DND-41 (cell line): ENCODE results near the gene MAP7D3.

Source experiments
- ATAC-seq: fragments of 200-7000 bp; cut with Tn5 transposase; 3 replicates; pipeline ENCODE4 v1.9.1; 2021; ENCODE audit warnings: low read depth; ENCODE audit not compliant: insufficient read depth
- DNase-seq: peaks from one replicate; pipeline ENCODE4 v3.0.0-alpha.2; 2020
- H2AFZ ChIP-seq: 2 replicates; pipeline ENCODE4 v1.6.0; 2012; ENCODE audit warnings: low read depth, low read length
- H3K27ac ChIP-seq: 2 replicates; pipeline ENCODE4 v1.5.1; 2012; ENCODE audit warnings: low read length, inconsistent platforms
- H3K27me3 ChIP-seq: fragments of 200-600 bp; sonication (generic); 2 replicates; pipeline ENCODE4 v1.6.0; 2012; ENCODE audit warnings: low read length, mild to moderate bottlenecking, inconsistent platforms; ENCODE audit not compliant: insufficient read depth, poor library complexity
- H3K36me3 ChIP-seq: 2 replicates; pipeline ENCODE4 v1.5.1; 2012; ENCODE audit warnings: low read length, inconsistent platforms; ENCODE audit not compliant: insufficient read depth
- H3K4me1 ChIP-seq: 2 replicates; pipeline ENCODE4 v1.5.1; 2012; ENCODE audit warnings: mild to moderate bottlenecking, low read length; ENCODE audit not compliant: insufficient read depth
- H3K4me2 ChIP-seq: 2 replicates; pipeline ENCODE4 v1.6.0; 2012; ENCODE audit warnings: mild to moderate bottlenecking, moderate library complexity, low read length, inconsistent platforms; ENCODE audit not compliant: insufficient read depth
- H3K4me3 ChIP-seq, 2 experiments: fragments of 200-600 bp in 1 of 2; shearing (Covaris generic) in 1 of 2; 2 replicates each; pipeline ENCODE4 v1.5.1; 2012 to 2016; ENCODE audit warnings: inconsistent platforms in 2 of 2, low read length in 2 of 2, mild to moderate bottlenecking in 2 of 2, low read depth in 1 of 2, moderate library complexity in 1 of 2
- H3K79me2 ChIP-seq: 2 replicates; pipeline ENCODE4 v1.6.0; 2012; ENCODE audit warnings: low read length, inconsistent platforms; ENCODE audit not compliant: insufficient read depth
- H3K9ac ChIP-seq: 2 replicates; pipeline ENCODE4 v1.6.0; 2012; ENCODE audit warnings: low read depth, mild to moderate bottlenecking, inconsistent platforms, low read length, moderate library complexity
- H3K9me3 ChIP-seq: 2 replicates; pipeline ENCODE4 v1.5.1; 2012; ENCODE audit warnings: low read length, moderate library complexity, mild to moderate bottlenecking, inconsistent platforms; ENCODE audit not compliant: insufficient read depth, severe bottlenecking
- H4K20me1 ChIP-seq: 2 replicates; pipeline ENCODE4 v1.6.0; 2012; ENCODE audit warnings: low read length; ENCODE audit not compliant: insufficient read depth
- CTCF ChIP-seq: IDR thresholded peaks from 2 replicates; pipeline ENCODE4 v1.5.1; 2012; ENCODE audit warnings: borderline replicate concordance, low read length, moderate library complexity, mild to moderate bottlenecking; ENCODE audit not compliant: poor library complexity, severe bottlenecking; ENCODE audit errors: extremely low read depth
- EZH2 ChIP-seq: IDR thresholded peaks from 3 replicates; pipeline ENCODE4 v1.6.1; 2012; ENCODE audit warnings: borderline replicate concordance, low read depth, mild to moderate bottlenecking, moderate library complexity, low read length, inconsistent platforms; ENCODE audit not compliant: severe bottlenecking

MAP7D3 gene

DNA sequence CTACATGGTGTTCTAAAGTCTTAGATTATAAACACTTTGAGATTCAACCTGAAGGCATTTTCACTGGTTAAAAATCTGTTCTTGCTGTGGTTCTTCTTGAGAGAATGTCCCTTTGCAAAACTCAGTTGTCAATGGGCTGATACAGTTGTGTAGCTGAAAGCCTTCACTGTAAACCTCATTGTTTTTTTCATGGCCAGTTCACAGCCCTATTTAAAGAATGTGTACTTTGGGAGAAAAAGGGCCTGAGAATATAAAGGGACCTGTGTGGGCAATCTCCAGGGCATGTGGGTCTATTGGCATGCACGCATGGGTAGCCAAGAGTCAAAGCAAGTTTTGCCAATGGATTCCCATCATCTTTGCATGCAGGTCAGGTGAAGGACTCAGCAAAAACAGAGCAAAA lies 7.8 kb upstream of the MAP7D3 start:
- no peaks in the 10 kb centered on the region for H4K20me1 ChIP-seq
- no peak for TF ChIP-seq EZH2
- no peak for TF ChIP-seq CTCF
- H3K9ac ChIP-seq = no peak overlapping the region
- H3K9me3 ChIP-seq = no peaks in the 10 kb centered on the region
- no peaks in the 10 kb centered on the region for H3K79me2 ChIP-seq
- H3K27ac ChIP-seq = no peak overlapping the region
- no peak overlapping the region for H3K4me2 ChIP-seq
- DNase-seq (no peak), ATAC-seq (no peak)
- no peaks in the 10 kb centered on the region for H3K36me3 ChIP-seq
- H2AFZ ChIP-seq = no peak overlapping the region
- no peak overlapping the region for H3K4me3 ChIP-seq
- H3K27me3 ChIP-seq = no peaks in the 10 kb centered on the region
- H3K4me1 ChIP-seq = no peaks in the 10 kb centered on the region

DNA sequence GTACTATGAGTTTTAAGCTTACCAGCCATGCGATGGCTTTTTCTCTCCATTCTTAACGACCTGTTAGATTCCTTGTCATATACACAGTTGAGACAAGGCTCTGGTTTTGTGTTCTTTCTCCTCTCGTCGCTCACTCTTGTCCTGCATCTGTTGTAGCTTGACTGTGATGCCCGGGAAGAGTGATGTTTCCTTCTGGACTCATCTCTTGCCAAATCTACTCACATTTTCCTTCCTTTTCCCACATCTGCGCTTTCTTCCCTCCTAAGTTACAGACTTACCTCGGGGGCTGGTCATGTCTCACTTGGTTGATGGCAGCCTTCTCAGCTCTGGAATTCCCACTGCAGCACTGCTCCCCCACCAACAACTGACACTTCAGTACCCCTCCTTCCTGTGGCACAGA lies 4.8 kb upstream of the MAP7D3 start:
- DNase-seq = no peak
- Histone ChIP-seq H3K4me3 (no peak overlapping the region), H3K4me2 (no peak overlapping the region), H3K27me3 (no peaks in the 10 kb centered on the region), H3K4me1 (peaks cover 7% of the 10 kb centered on the region; the same call in 1 of the 2 replicates), H3K27ac (no peak overlapping the region), H3K79me2 (no peaks in the 10 kb centered on the region), H2AFZ (no peak overlapping the region), H3K9me3 (no peaks in the 10 kb centered on the region), H3K9ac (no peak overlapping the region), H3K36me3 (no peaks in the 10 kb centered on the region), H4K20me1 (no peaks in the 10 kb centered on the region)
- no peak for ATAC-seq
- TF ChIP-seq EZH2 (no peak), CTCF (no peak)

DNA sequence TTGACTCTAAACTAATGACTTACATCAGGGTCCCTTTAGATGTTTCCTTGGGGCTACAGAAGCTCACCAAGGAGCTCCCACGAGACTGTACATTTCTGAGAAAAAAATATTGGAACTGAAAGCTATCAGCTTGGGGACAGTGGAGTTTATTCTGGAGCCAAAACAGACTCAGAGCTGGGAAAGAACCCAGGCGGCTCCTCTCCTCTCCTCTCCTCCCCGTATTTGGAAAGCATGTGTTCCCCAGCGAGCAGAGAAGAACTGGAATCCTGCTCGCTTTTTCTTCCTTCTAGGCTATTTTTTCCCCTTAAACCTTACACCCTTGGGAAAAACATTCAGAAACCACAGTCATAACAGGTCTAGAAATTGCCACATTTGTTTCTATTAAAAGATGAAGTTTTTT lies 4.3 kb upstream of the MAP7D3 start:
- H4K20me1 ChIP-seq = no peaks in the 10 kb centered on the region
- DNase-seq (no peak), ATAC-seq (no peak)
- H3K4me1 ChIP-seq = peaks cover 7% of the 10 kb centered on the region; the same call in 1 of the 2 replicates
- H3K9me3 ChIP-seq = no peaks in the 10 kb centered on the region
- H3K27ac ChIP-seq = no peak overlapping the region
- H3K9ac ChIP-seq = no peak overlapping the region
- no peaks in the 10 kb centered on the region for H3K27me3 ChIP-seq
- no peak overlapping the region for H3K4me3 ChIP-seq
- no peaks in the 10 kb centered on the region for H3K36me3 ChIP-seq
- H2AFZ ChIP-seq = no peak overlapping the region
- TF ChIP-seq CTCF (no peak), EZH2 (no peak)
- no peak overlapping the region for H3K4me2 ChIP-seq
- 0 out of 2 replicates have a peak, but pooled peaks cover 3% of the 10 kb centered on the region for H3K79me2 ChIP-seq
